H9 (cell line): Measurements from ENCODE around the gene RBM18. TPM values are rescaled to one million over a fixed set of nuclear protein-coding genes. Genes with fewer than 3 reads are reported as not detected.

Source experiments
- DNase-seq: peaks from one replicate; pipeline ENCODE4 v3.0.0-alpha.2; 2017
- H2AFZ ChIP-seq: one replicate; pipeline ENCODE4 v1.6.1; 2013; ENCODE audit warnings: mild to moderate bottlenecking, low read length, control low read depth, moderate library complexity
- H2AK5ac ChIP-seq: 2 replicates; pipeline ENCODE4 v1.6.1; 2013; ENCODE audit warnings: low read length, control low read depth, mixed read lengths; ENCODE audit not compliant: insufficient read length
- H2BK120ac ChIP-seq: one replicate; pipeline ENCODE4 v1.6.1; 2013; ENCODE audit warnings: low read depth, mild to moderate bottlenecking, low read length, control low read depth, inconsistent platforms; ENCODE audit not compliant: poor library complexity, severe bottlenecking
- H2BK12ac ChIP-seq: 2 replicates; pipeline ENCODE4 v1.6.1; 2013; ENCODE audit warnings: low read length, control low read depth, mixed read lengths, low read depth; ENCODE audit not compliant: insufficient read length
- H2BK15ac ChIP-seq: 2 replicates; pipeline ENCODE4 v1.6.1; 2013; ENCODE audit warnings: low read depth, low read length, control low read depth
- H2BK20ac ChIP-seq: one replicate; pipeline ENCODE4 v1.6.1; 2013; ENCODE audit warnings: low read depth, mild to moderate bottlenecking, low read length, control low read depth, inconsistent platforms; ENCODE audit not compliant: poor library complexity, severe bottlenecking
- H2BK5ac ChIP-seq: 2 replicates; pipeline ENCODE4 v1.6.1; 2013; ENCODE audit warnings: low read length, control low read depth, mixed read lengths; ENCODE audit not compliant: insufficient read length
- H3K14ac ChIP-seq: 2 replicates; pipeline ENCODE4 v1.6.1; 2013; ENCODE audit warnings: low read length, control low read depth; ENCODE audit not compliant: insufficient read depth
- H3K18ac ChIP-seq: 2 replicates; pipeline ENCODE4 v1.6.1; 2013; ENCODE audit warnings: low read depth, mild to moderate bottlenecking, mixed read lengths, low read length, control low read depth; ENCODE audit not compliant: insufficient read length
- H3K23ac ChIP-seq: 2 replicates; pipeline ENCODE4 v1.6.1; 2013; ENCODE audit warnings: low read length, control low read depth, mixed read lengths, low read depth; ENCODE audit not compliant: insufficient read length
- H3K23me2 ChIP-seq: 2 replicates; pipeline ENCODE4 v1.6.1; 2013; ENCODE audit warnings: low read depth, mild to moderate bottlenecking, mixed read lengths, low read length, control low read depth; ENCODE audit not compliant: insufficient read length, poor library complexity, severe bottlenecking
- H3K27ac ChIP-seq: 2 replicates; pipeline ENCODE4 v1.5.1; 2013; ENCODE audit warnings: low read length, control low read depth, mixed read lengths, low read depth; ENCODE audit not compliant: insufficient read length
- H3K27me3 ChIP-seq: 2 replicates; pipeline ENCODE4 v1.6.1; 2013; ENCODE audit warnings: low read length, control low read depth, inconsistent platforms; ENCODE audit not compliant: insufficient read depth
- H3K4ac ChIP-seq: 2 replicates; pipeline ENCODE4 v1.6.1; 2013; ENCODE audit warnings: low read depth, mild to moderate bottlenecking, control low read depth, inconsistent platforms, low read length, moderate library complexity
- H3K4me1 ChIP-seq: 2 replicates; pipeline ENCODE4 v1.6.1; 2013; ENCODE audit warnings: low read length, control low read depth, inconsistent platforms; ENCODE audit not compliant: insufficient read depth
- H3K4me2 ChIP-seq: 2 replicates; pipeline ENCODE4 v1.6.1; 2013; ENCODE audit warnings: low read length, control low read depth, mixed read lengths; ENCODE audit not compliant: insufficient read length, insufficient read depth
- H3K56ac ChIP-seq: 2 replicates; pipeline ENCODE4 v1.6.1; 2013; ENCODE audit warnings: low read depth, mild to moderate bottlenecking, mixed read lengths, low read length, control low read depth; ENCODE audit not compliant: insufficient read length
- H3K79me1 ChIP-seq: 2 replicates; pipeline ENCODE4 v1.6.1; 2013; ENCODE audit warnings: low read depth, mild to moderate bottlenecking, moderate library complexity, low read length, control low read depth, inconsistent platforms; ENCODE audit not compliant: insufficient read depth, poor library complexity, severe bottlenecking
- H3K79me2 ChIP-seq: 2 replicates; pipeline ENCODE4 v1.6.1; 2013; ENCODE audit warnings: low read length, control low read depth, inconsistent platforms; ENCODE audit not compliant: insufficient read depth
- H3K9ac ChIP-seq: 2 replicates; pipeline ENCODE4 v1.6.1; 2013; ENCODE audit warnings: low read length, control low read depth, mixed read lengths; ENCODE audit not compliant: insufficient read length; ENCODE audit errors: extremely low read depth
- H3K9me3 ChIP-seq: one replicate; pipeline ENCODE4 v1.6.1; 2013; ENCODE audit warnings: low read depth, low read length, inconsistent platforms; ENCODE audit not compliant: control insufficient read depth
- H3T11ph ChIP-seq: one replicate; pipeline ENCODE4 v1.6.1; 2013; ENCODE audit warnings: mild to moderate bottlenecking, low read length, control low read depth, inconsistent platforms
- H4K20me1 ChIP-seq: one replicate; pipeline ENCODE4 v1.6.1; 2013; ENCODE audit not compliant: control insufficient read depth, insufficient read length, insufficient read depth
- H4K5ac ChIP-seq: 2 replicates; pipeline ENCODE4 v1.6.1; 2013; ENCODE audit warnings: low read depth, mild to moderate bottlenecking, mixed read lengths, low read length, control low read depth; ENCODE audit not compliant: insufficient read length
- H4K8ac ChIP-seq: replicated peaks from 2 replicates; pipeline ENCODE4 v1.6.1; 2013; ENCODE audit warnings: low read length, control low read depth, mixed read lengths, low read depth; ENCODE audit not compliant: insufficient read length
- H4K91ac ChIP-seq: 2 replicates; pipeline ENCODE4 v1.6.1; 2013; ENCODE audit warnings: low read depth, mild to moderate bottlenecking, moderate library complexity, mixed read lengths, low read length, control low read depth; ENCODE audit not compliant: insufficient read length
- H3K27ac Mint-ChIP-seq, 3 experiments: 2 replicates in 2 of 3; 3 replicates in 1 of 3; pipeline ENCODE4 v1.8.0; 2020 to 2021; ENCODE audit warnings: mixed read lengths in 3 of 3, mild to moderate bottlenecking in 1 of 3, moderate library complexity in 1 of 3
- H3K27me3 Mint-ChIP-seq: 2 replicates; pipeline ENCODE4 v1.8.0; 2021; ENCODE audit warnings: low read depth, mild to moderate bottlenecking, moderate library complexity, mixed read lengths
- H3K36me3 Mint-ChIP-seq, 3 experiments: 2 replicates in 2 of 3; 3 replicates in 1 of 3; pipeline ENCODE4 v1.8.0; 2020 to 2021; ENCODE audit warnings: low read depth in 3 of 3, mixed read lengths in 3 of 3; ENCODE audit not compliant: insufficient read depth in 1 of 3
- H3K4me1 Mint-ChIP-seq, 2 experiments: 2 replicates each; pipeline ENCODE4 v1.8.0; 2020; ENCODE audit warnings: mixed read lengths in 2 of 2
- H3K4me3 Mint-ChIP-seq, 2 experiments: 2 replicates in 1 of 2; 3 replicates in 1 of 2; pipeline ENCODE4 v1.8.0; 2020 to 2021; ENCODE audit warnings: mild to moderate bottlenecking in 2 of 2, mixed read lengths in 2 of 2, moderate library complexity in 1 of 2
- H3K9me3 Mint-ChIP-seq, 2 experiments: 2 replicates in 1 of 2; 3 replicates in 1 of 2; pipeline ENCODE4 v1.8.0; 2020; ENCODE audit warnings: mild to moderate bottlenecking in 2 of 2, mixed read lengths in 2 of 2, moderate library complexity in 1 of 2
- WGBS: extraction: QIAGEN DNeasy Blood & Tissue Kit; methylation state at CpG from one replicate; pipeline ENCODE4 v1.1.7; 2013; ENCODE audit warnings: missing lambda C conversion rate, low lambda C conversion rate, mixed read lengths; ENCODE audit not compliant: insufficient read length; ENCODE audit errors: extremely low coverage; 5-methylcytosine and 5-hydroxymethylcytosine counted together
- total RNA-seq: library from RNA; stranded (reverse); gene quantifications from 2 replicates; pipeline ENCODE4 v1.2.1, GENCODE V29; 2021
- TF ChIP-seq, protein P1 (sequence below): fragments of 200-600 bp; sonication (generic); conservative IDR thresholded peaks from 3 replicates; pipeline ENCODE4 v1.8.0; 2021; ENCODE audit warnings: antibody characterized with exemption, mild to moderate bottlenecking

RBM18 gene
- total RNA-seq, 1 experiment from 2014 or later: 18.9 TPM

DNA sequence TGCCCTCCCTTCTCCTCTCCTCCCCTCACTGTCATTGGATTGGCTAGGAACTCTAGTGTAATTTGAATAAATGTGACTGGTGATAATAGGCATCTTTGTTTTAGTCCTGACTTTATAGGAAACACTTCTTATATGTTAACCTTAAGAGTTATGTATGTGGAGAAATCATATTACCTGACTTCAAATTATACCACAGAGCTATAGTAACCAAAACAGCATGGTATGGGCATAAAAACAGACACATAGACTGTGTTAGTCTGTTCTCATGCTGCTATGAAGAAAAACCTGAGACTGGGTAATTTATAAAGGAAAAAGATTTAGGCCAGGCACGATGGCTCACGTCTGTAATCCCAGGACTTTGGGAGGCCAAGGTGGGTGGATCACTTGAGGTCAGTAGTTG, 9.4 kb upstream of the RBM18 start:
- H3K79me2 ChIP-seq: peaks cover 2% of the 10 kb centered on the region; the same call in 1 of the 2 replicates
- no peaks in the 10 kb centered on the region for H4K20me1 ChIP-seq
- no peak overlapping the region for H3K4me2 ChIP-seq
- no peak overlapping the region for H4K5ac ChIP-seq
- TF ChIP-seq, protein P1, sequence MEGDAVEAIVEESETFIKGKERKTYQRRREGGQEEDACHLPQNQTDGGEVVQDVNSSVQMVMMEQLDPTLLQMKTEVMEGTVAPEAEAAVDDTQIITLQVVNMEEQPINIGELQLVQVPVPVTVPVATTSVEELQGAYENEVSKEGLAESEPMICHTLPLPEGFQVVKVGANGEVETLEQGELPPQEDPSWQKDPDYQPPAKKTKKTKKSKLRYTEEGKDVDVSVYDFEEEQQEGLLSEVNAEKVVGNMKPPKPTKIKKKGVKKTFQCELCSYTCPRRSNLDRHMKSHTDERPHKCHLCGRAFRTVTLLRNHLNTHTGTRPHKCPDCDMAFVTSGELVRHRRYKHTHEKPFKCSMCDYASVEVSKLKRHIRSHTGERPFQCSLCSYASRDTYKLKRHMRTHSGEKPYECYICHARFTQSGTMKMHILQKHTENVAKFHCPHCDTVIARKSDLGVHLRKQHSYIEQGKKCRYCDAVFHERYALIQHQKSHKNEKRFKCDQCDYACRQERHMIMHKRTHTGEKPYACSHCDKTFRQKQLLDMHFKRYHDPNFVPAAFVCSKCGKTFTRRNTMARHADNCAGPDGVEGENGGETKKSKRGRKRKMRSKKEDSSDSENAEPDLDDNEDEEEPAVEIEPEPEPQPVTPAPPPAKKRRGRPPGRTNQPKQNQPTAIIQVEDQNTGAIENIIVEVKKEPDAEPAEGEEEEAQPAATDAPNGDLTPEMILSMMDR: no peak
- no peaks in the 10 kb centered on the region for H3K79me1 ChIP-seq
- peaks cover 5 to 20% of the 10 kb centered on the region in 2 experiments; a peak in 4 of 5 replicates for H3K9me3 Mint-ChIP-seq
- H3K4me3 Mint-ChIP-seq: no peak overlapping the region
- H2BK15ac ChIP-seq: no peak overlapping the region
- H3K27me3 ChIP-seq: no peaks in the 10 kb centered on the region
- no peak overlapping the region for H3K27ac ChIP-seq
- no peak overlapping the region for H3K9ac ChIP-seq
- H3K27ac Mint-ChIP-seq: no peak overlapping the region
- no peak overlapping the region for H2AFZ ChIP-seq
- H3K4ac ChIP-seq: no peak overlapping the region
- peaks cover 48 to 58% (median 58%) of the 10 kb centered on the region in 3 experiments for H3K36me3 Mint-ChIP-seq
- H3K4me1 Mint-ChIP-seq: no peaks in the 10 kb centered on the region
- no peak overlapping the region for H4K91ac ChIP-seq
- no peak overlapping the region for H4K8ac ChIP-seq
- no peak overlapping the region for H3K56ac ChIP-seq
- no peak overlapping the region for H3K14ac ChIP-seq
- H2BK20ac ChIP-seq: no peak overlapping the region
- no peaks in the 10 kb centered on the region for H3K23me2 ChIP-seq
- H3K9me3 ChIP-seq: no peaks in the 10 kb centered on the region
- H3K18ac ChIP-seq: no peak overlapping the region
- H3K27me3 Mint-ChIP-seq: no peaks in the 10 kb centered on the region
- no peak for DNase-seq
- H2BK5ac ChIP-seq: no peak overlapping the region
- no peak overlapping the region for H2BK120ac ChIP-seq
- H2AK5ac ChIP-seq: no peak overlapping the region
- H3T11ph ChIP-seq: no peak overlapping the region
- no peak overlapping the region for H2BK12ac ChIP-seq
- H3K23ac ChIP-seq: no peak overlapping the region
- WGBS: no CpG with 5 or more reads among the region's 2 CpGs
- no peaks in the 10 kb centered on the region for H3K4me1 ChIP-seq
